Loucy (cell line): ENCODE results near the gene IL1F10.

Source experiments
- H2AFZ ChIP-seq: fragments of 200-600 bp; sonication (generic); 2 replicates; pipeline ENCODE4 v1.6.0; 2016; ENCODE audit warnings: antibody characterized with exemption, mild to moderate bottlenecking, low read length, moderate library complexity
- H3F3A ChIP-seq: fragments of 200-600 bp; 2 replicates; pipeline ENCODE4 v1.6.0; 2016; ENCODE audit warnings: antibody characterized with exemption, low read depth, mild to moderate bottlenecking
- H3K27me3 ChIP-seq: fragments of 200-600 bp; sonication (generic); 2 replicates; pipeline ENCODE4 v1.6.1; 2014; ENCODE audit warnings: low read length, mild to moderate bottlenecking; ENCODE audit not compliant: insufficient read depth, poor library complexity, severe bottlenecking
- H3K36me3 ChIP-seq: fragments of 200-600 bp; sonication (generic); 2 replicates; pipeline ENCODE4 v1.6.1; 2016; ENCODE audit warnings: low read length; ENCODE audit not compliant: insufficient read depth
- H3K4me1 ChIP-seq: fragments of 200-600 bp; sonication (generic); 2 replicates; pipeline ENCODE4 v1.5.1; 2014; ENCODE audit warnings: low read length, mild to moderate bottlenecking; ENCODE audit not compliant: insufficient read depth, poor library complexity, severe bottlenecking
- H3K4me2 ChIP-seq: fragments of 200-600 bp; sonication (generic); 2 replicates; pipeline ENCODE4 v1.6.0; 2014; ENCODE audit warnings: antibody characterized with exemption, low read length, low read depth, mild to moderate bottlenecking; ENCODE audit not compliant: poor library complexity, severe bottlenecking
- H3K4me3 ChIP-seq: fragments of 200-600 bp; sonication (generic); 2 replicates; pipeline ENCODE4 v1.5.1; 2014; ENCODE audit warnings: low read length, mild to moderate bottlenecking, mixed read lengths; ENCODE audit not compliant: poor library complexity, severe bottlenecking
- H3K79me2 ChIP-seq: fragments of 200-600 bp; sonication (generic); 2 replicates; pipeline ENCODE4 v1.6.1; 2014; ENCODE audit warnings: low read length; ENCODE audit not compliant: insufficient read depth
- H3K9ac ChIP-seq: fragments of 200-600 bp; sonication (generic); 2 replicates; pipeline ENCODE4 v1.6.0; 2014; ENCODE audit warnings: mild to moderate bottlenecking, low read depth, low read length, moderate library complexity; ENCODE audit not compliant: poor library complexity, severe bottlenecking
- H3K9me2 ChIP-seq: fragments of 200-600 bp; sonication (generic); replicated peaks from 2 replicates; pipeline ENCODE4 v1.6.1; 2016; ENCODE audit warnings: low read depth, low read length, mixed read lengths
- H3K9me3 ChIP-seq: fragments of 200-600 bp; sonication (generic); 2 replicates; pipeline ENCODE4 v1.6.1; 2014; ENCODE audit warnings: mild to moderate bottlenecking, antibody characterized with exemption, low read length, low read depth; ENCODE audit not compliant: insufficient read depth
- H4K20me1 ChIP-seq: fragments of 200-600 bp; sonication (generic); 2 replicates; pipeline ENCODE4 v1.6.0; 2014; ENCODE audit warnings: antibody characterized with exemption, low read length, mild to moderate bottlenecking; ENCODE audit not compliant: insufficient read depth, poor library complexity, severe bottlenecking
- CTCF ChIP-seq: fragments of 200-600 bp; sonication (generic); conservative IDR thresholded peaks from 2 replicates; pipeline ENCODE4 v1.5.1; 2014; ENCODE audit warnings: mild to moderate bottlenecking, antibody characterized with exemption, low read length
- EZH2phosphoT487 ChIP-seq: fragments of 200-600 bp; IDR thresholded peaks from 2 replicates; pipeline ENCODE4 v1.6.1; 2018; ENCODE audit warnings: antibody characterized with exemption, mild to moderate bottlenecking, moderate library complexity, borderline replicate concordance

IL1F10 gene

DNA sequence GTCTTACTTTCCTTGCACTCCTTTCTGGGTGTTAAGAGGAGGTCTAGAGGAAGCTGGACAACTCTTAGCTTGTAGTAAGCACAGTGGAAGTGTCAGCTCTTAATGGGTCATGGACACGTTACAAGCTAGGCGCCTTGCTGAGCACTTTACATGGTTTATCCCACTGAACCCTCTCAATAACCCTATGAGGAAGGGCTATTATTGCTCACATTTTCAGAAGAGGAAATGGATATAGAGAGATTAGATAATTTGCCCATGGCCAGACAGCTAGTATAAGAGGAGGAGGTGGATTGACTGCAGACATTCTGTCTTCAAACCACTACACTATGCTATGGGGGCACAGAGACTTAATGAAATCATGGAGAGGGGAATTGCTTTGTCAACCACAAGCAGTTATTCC, 51.3 kb downstream of the IL1F10 start:
- H3K4me3 ChIP-seq, result no peak overlapping the region
- no peak overlapping the region for H3K9ac ChIP-seq
- H3K9me2 ChIP-seq, result no peaks in the 10 kb centered on the region
- H3K4me1 ChIP-seq, result peaks cover 7% of the 10 kb centered on the region
- H3K27me3 ChIP-seq, result no peaks in the 10 kb centered on the region
- no peaks in the 10 kb centered on the region for H3K9me3 ChIP-seq
- TF ChIP-seq CTCF (no peak), EZH2phosphoT487 (no peak)
- no peak overlapping the region for H3K4me2 ChIP-seq
- no peak overlapping the region for H2AFZ ChIP-seq
- no peaks in the 10 kb centered on the region for H3F3A ChIP-seq
- H3K79me2 ChIP-seq, result no peaks in the 10 kb centered on the region
- H3K36me3 ChIP-seq, result no peaks in the 10 kb centered on the region
- H4K20me1 ChIP-seq, result no peaks in the 10 kb centered on the region

- Histone ChIP-seq H3K9me3 (no peaks in the 10 kb centered on the region), H3K9ac (no peak overlapping the region), H3K4me3 (no peak overlapping the region), H2AFZ (no peak overlapping the region), H3K9me2 (no peaks in the 10 kb centered on the region), H3K4me2 (no peak overlapping the region), H4K20me1 (no peaks in the 10 kb centered on the region), H3F3A (no peaks in the 10 kb centered on the region), H3K4me1 (peaks cover 15% of the 10 kb centered on the region), H3K27me3 (no peaks in the 10 kb centered on the region), H3K79me2 (no peaks in the 10 kb centered on the region), H3K36me3 (no peaks in the 10 kb centered on the region)
- no peak for TF ChIP-seq CTCF
- no peak for TF ChIP-seq EZH2phosphoT487
These were observed 53.1 kb downstream of the IL1F10 start for GRCh38 chr2:113120861-113121260.

DNA sequence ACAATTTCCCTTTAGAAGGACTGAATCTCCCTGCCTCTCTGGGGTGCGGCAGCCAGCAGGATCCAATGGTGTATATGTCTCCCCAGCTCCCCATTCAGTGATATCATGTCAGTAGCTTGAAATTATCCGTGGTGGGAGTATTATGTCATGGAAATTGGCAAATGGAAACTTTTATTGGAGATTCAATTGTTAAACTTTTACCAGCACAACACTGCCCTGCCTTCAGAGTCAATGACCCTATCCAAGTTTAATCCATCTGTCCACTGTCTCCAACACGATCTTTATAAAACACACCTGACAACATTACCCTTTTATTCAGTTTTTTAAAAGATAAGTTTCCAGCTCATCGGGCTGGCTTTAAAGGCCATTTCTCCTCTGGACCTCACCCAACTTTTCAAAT, 54.6 kb downstream of the IL1F10 start:
- H3K27me3 ChIP-seq, result no peaks in the 10 kb centered on the region
- H3K36me3 ChIP-seq, result no peaks in the 10 kb centered on the region
- no peaks in the 10 kb centered on the region for H3K79me2 ChIP-seq
- H3K4me1 ChIP-seq, result peaks cover 15% of the 10 kb centered on the region
- H3K4me2 ChIP-seq, result no peak overlapping the region
- H3K9me2 ChIP-seq, result no peaks in the 10 kb centered on the region
- no peaks in the 10 kb centered on the region for H3K9me3 ChIP-seq
- H3K9ac ChIP-seq, result no peak overlapping the region
- no peaks in the 10 kb centered on the region for H3F3A ChIP-seq
- no peaks in the 10 kb centered on the region for H4K20me1 ChIP-seq
- no peak overlapping the region for H3K4me3 ChIP-seq
- TF ChIP-seq CTCF (no peak), EZH2phosphoT487 (no peak)
- H2AFZ ChIP-seq, result no peak overlapping the region
